ENCODE measurements around the gene TBX19. TPM values are rescaled to one million over a fixed set of nuclear protein-coding genes. Genes with fewer than 3 reads are reported as not detected.

The TBX19 gene
- total and polyA plus RNA-seq, 10 of the 15 experiments (the other 5 are each of a cell fraction or from before 2014, with no cell fraction given), result 0.13 to 6.9 (median 1.2) TPM

DNA sequence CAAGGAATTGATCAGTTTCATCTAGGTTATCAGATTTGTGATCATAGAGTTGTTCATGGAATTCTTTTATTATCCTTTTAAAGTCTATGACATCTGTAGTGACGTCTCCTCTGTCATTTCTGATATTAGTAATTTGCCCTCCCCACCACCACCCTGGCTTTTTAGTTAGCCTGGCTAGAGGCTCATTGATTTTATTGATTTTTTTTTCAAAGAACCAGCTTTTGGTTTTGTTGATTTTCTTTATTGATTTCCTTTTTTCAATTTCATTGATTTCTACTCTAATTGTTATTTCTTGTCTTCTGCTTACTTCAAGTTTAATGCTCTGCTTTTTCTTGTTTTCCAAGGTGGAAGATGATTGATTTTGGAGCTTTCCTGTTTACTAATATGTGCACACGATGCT, 23.3 kb upstream of the TBX19 start:
- Histone ChIP-seq H3K79me2 (ENCODE audit: control insufficient read depth, insufficient read depth, low read length) (peaks cover 2% of the 10 kb centered on the region; the same call in 1 of the 2 replicates), H3K4me1 (ENCODE audit: control insufficient read depth, insufficient read depth, low read length) (no peaks in the 10 kb centered on the region), H3K9me3 (replicated peaks; ENCODE audit: control insufficient read depth, insufficient read depth, low read length) (peaks cover 9% of the 10 kb centered on the region; the same call in 2 of the 3 replicates), H3K27ac (ENCODE audit: control insufficient read depth, insufficient read depth) (no peak overlapping the region), H3K27me3 (replicated peaks in 1 of 2; ENCODE audit: control insufficient read depth in 2 of 2, insufficient read depth in 2 of 2, low read length in 1 of 2) (no peaks in the 10 kb centered on the region), H2AFZ (ENCODE audit: control insufficient read depth, low read depth, low read length) (no peak overlapping the region), H3K4me2 (ENCODE audit: control insufficient read depth, insufficient read depth) (no peak overlapping the region), H4K20me1 (ENCODE audit: control insufficient read depth, insufficient read depth) (no peaks in the 10 kb centered on the region), H3K36me3 (ENCODE audit: control insufficient read depth in 2 of 2, insufficient read depth in 2 of 2, low read length in 1 of 2) (peaks cover 0 to 4% of the 10 kb centered on the region in 2 experiments; a peak in 2 of 4 replicates), H3K4me3 (no peak overlapping the region), H3K9ac (ENCODE audit: control insufficient read depth, insufficient read depth, low read length) (no peak overlapping the region)
- POLR2A ChIA-PET, result no interaction called here
- FAIRE-seq, result no peak
- SMC1A ChIA-PET (ENCODE audit: uncharacterized antibody, unreplicated experiment), result no interaction called here
- in situ Hi-C loops (cut with MboI), result no loop called here
- RAD21 ChIA-PET (ENCODE audit: unreplicated experiment), result no interaction called here
- intact Hi-C loops (cut with micrococcal nuclease; ENCODE audit: unreplicated experiment), result no loop called here
- no TSS peak for BruUV-seq (replicated peaks)
- TF ChIP-seq NR2C1 (IDR thresholded peaks at IDR 0.05) (no peak), ZNF274 (IDR thresholded peaks at IDR 0.05; ENCODE audit: insufficient read depth, insufficient read length) (no peak), RUNX3 (IDR thresholded peaks at IDR 0.05; ENCODE audit: low read length) (no peak), SUZ12 (IDR thresholded peaks at IDR 0.05; ENCODE audit: unreplicated experiment) (no peak), YBX1 (IDR thresholded peaks at IDR 0.05) (no peak), TBL1XR1 (IDR thresholded peaks at IDR 0.05; ENCODE audit: low read depth, low read length) (no peak), MXI1 (IDR thresholded peaks at IDR 0.05; ENCODE audit: low read depth, low read length) (no peak), ZNF622 (IDR thresholded peaks at IDR 0.05) (no peak), ATF2 (IDR thresholded peaks at IDR 0.05; ENCODE audit: low read length) (no peak), NKRF (conservative IDR thresholded peaks at IDR 0.05) (no peak), ZBTB11 (CRISPR knock-in tag; IDR thresholded peaks at IDR 0.05) (no peak)
- ATAC-seq, result no peak
- DNase-seq (ENCODE audit: low read depth, low spot score), result no peak
- 73% methylated on average over 2 of the region's 2 CpGs for WGBS (ENCODE audit: insufficient coverage, insufficient replicate concordance, low lambda C conversion rate, missing lambda C conversion rate)
- CTCF ChIA-PET, result interaction anchor here (0.8 to 1.9 kb wide), 3 partner anchors 12 to 22 kb away, joined by 3 to 5 read pairs (median 3); no protein-coding TSS in a partner anchor
